Peyer's patch (tissue), 4 donors: Measurements from ENCODE around the gene MAP2.

Experiments
- POLR2A ChIP-seq, 2 donors: fragments of 450-650 bp; IDR thresholded peaks; one replicate each; pipeline ENCODE4 v1.5.1; 2017; ENCODE audit warnings: antibody characterized with exemption in 2 of 2, mild to moderate bottlenecking in 2 of 2, moderate library complexity in 2 of 2
- TF ChIP-seq, protein P1 (sequence below), 6 experiments: fragments of 450-650 bp in 4 of 6; fragments of 200-600 bp in 2 of 6; sonication (generic) in 1 of 6; IDR thresholded peaks; one replicate each; pipeline ENCODE4 v1.5.1; 2017 to 2019; ENCODE audit warnings: antibody characterized with exemption in 6 of 6, mild to moderate bottlenecking in 3 of 6, moderate library complexity in 1 of 6

DNA sequence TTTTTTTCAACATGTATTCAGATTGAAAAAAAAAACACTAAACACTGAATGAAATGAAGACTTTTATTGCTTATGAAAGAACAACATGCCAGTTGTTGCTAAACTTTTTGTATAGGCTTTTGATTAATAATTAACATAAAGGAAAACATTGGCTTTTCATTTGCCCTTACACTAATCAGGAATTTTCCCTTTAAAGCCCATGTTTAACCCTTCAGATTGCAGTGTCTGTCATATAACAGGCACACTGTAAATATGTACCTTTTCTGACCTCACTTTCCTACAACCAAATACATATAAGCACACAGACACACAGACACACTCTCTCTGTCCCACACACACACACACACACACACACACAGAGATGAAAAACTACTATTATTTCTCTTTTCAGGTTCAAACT is 84.4 kb downstream of the MAP2 start:
- TF ChIP-seq POLR2A (IDR thresholded peaks at IDR 0.05): no peak
- TF ChIP-seq, protein P1, sequence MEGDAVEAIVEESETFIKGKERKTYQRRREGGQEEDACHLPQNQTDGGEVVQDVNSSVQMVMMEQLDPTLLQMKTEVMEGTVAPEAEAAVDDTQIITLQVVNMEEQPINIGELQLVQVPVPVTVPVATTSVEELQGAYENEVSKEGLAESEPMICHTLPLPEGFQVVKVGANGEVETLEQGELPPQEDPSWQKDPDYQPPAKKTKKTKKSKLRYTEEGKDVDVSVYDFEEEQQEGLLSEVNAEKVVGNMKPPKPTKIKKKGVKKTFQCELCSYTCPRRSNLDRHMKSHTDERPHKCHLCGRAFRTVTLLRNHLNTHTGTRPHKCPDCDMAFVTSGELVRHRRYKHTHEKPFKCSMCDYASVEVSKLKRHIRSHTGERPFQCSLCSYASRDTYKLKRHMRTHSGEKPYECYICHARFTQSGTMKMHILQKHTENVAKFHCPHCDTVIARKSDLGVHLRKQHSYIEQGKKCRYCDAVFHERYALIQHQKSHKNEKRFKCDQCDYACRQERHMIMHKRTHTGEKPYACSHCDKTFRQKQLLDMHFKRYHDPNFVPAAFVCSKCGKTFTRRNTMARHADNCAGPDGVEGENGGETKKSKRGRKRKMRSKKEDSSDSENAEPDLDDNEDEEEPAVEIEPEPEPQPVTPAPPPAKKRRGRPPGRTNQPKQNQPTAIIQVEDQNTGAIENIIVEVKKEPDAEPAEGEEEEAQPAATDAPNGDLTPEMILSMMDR (IDR thresholded peaks at IDR 0.05): no peak
